GM12878 (cell line): ENCODE data around the gene DHRS7B. TPM values are rescaled to one million over a fixed set of nuclear protein-coding genes. Genes with fewer than 3 reads are reported as not detected.

Experiments
- polyA plus RNA-seq, 11 experiments: library from polyadenylated mRNA; depleted of rRNA in 4 of 11; unstranded in 6 of 11; stranded (reverse) in 5 of 11; fragments of >200 nt; fragmentation: Nextera tagmentation in 4 of 11; fragmentation: Illumina TruSeq in 1 of 11; extraction: Ambion mirVana in 4 of 11; extraction: Trizol in 1 of 11; gene quantifications; 1 replicate in 1 of 11; 2 replicates in 10 of 11; pipeline versions ENCODE4 v1.2.1 to v1.2.3, GENCODE V29; 2011 to 2016; ENCODE audit warnings: inconsistent platforms in 2 of 11, missing spikeins in 2 of 11, low read depth in 1 of 11
- small RNA-seq: library from RNA; depleted of rRNA; stranded (forward); fragments of <200 nt; gene quantifications from one replicate; pipeline ENCODE3, GENCODE V24; 2014
- total RNA-seq, 4 experiments: library from RNA; depleted of rRNA in 3 of 4; stranded (reverse); fragments of >200 nt in 3 of 4; fragmentation: Illumina TruSeq in 1 of 4; extraction: Trizol in 1 of 4; gene quantifications; 2 replicates each; pipeline versions ENCODE4 v1.2.1 to v1.2.3, GENCODE V29; 2013 to 2021

Gene DHRS7B
- total and polyA plus RNA-seq, 10 of the 15 experiments (the other 5 are each of a cell fraction or from before 2014, with no cell fraction given): 11.1 to 35.6 (median 23.0) TPM

Small RNA genes within 50 kb of the gene (small RNA-seq; reads per million reads assigned to genes)
- not detected for gene RN7SL426P

Other genes starting within 250 kb of the DHRS7B start
- 130 and 140 TPM in 2 replicates for gene USP22, start 84.0 kb upstream of the DHRS7B start, total RNA-seq (2014; rRNA removed)
- gene USP22, start 84.0 kb upstream of the DHRS7B start, total RNA-seq (2014; rRNA removed; fragmentation: Illumina TruSeq; extraction: Trizol): 78.0 and 82.1 TPM in 2 replicates
- gene USP22, start 84.0 kb upstream of the DHRS7B start, total RNA-seq (2021): 200 and 218 TPM in 2 replicates
- 62.7 and 113 TPM in 2 replicates for gene USP22, start 84.0 kb upstream of the DHRS7B start, polyA plus RNA-seq (2011; rRNA removed)
- gene USP22, start 84.0 kb upstream of the DHRS7B start, polyA plus RNA-seq (2014; fragmentation: Illumina TruSeq; extraction: Trizol): 101 and 114 TPM in 2 replicates
- 10 to 100 TPM; 10.8 to 11.6 TPM for gene USP22, start 84.0 kb upstream of the DHRS7B start, polyA plus RNA-seq (2014; fragmentation: Nextera tagmentation; extraction: Ambion mirVana)
- 106 and 116 TPM in 2 replicates for gene USP22, start 84.0 kb upstream of the DHRS7B start, polyA plus RNA-seq (2014; rRNA removed)
- gene USP22, start 84.0 kb upstream of the DHRS7B start, polyA plus RNA-seq (2016; fragmentation: Nextera tagmentation; extraction: Ambion mirVana): 10 to 100 TPM; 85.6 to 91.9 TPM
- 26.8 and 30.3 TPM in 2 replicates for gene TMEM11, start 87.2 kb downstream of the DHRS7B start, total RNA-seq (2014; rRNA removed)
- 13.1 and 14.4 TPM in 2 replicates for gene TMEM11, start 87.2 kb downstream of the DHRS7B start, total RNA-seq (2014; rRNA removed; fragmentation: Illumina TruSeq; extraction: Trizol)
- gene TMEM11, start 87.2 kb downstream of the DHRS7B start, total RNA-seq (2021): 24.0 and 24.4 TPM in 2 replicates
- gene TMEM11, start 87.2 kb downstream of the DHRS7B start, polyA plus RNA-seq (2011; rRNA removed): 19.8 and 38.5 TPM in 2 replicates
- gene TMEM11, start 87.2 kb downstream of the DHRS7B start, polyA plus RNA-seq (2014; fragmentation: Illumina TruSeq; extraction: Trizol): 13.9 and 21.1 TPM in 2 replicates
- gene TMEM11, start 87.2 kb downstream of the DHRS7B start, polyA plus RNA-seq (2014; fragmentation: Nextera tagmentation; extraction: Ambion mirVana): 10 to 100 TPM; 16.3 to 18.4 TPM
- gene TMEM11, start 87.2 kb downstream of the DHRS7B start, polyA plus RNA-seq (2014; rRNA removed): 33.4 and 37.3 TPM in 2 replicates
- 10 to 100 TPM; 54.0 to 63.4 TPM for gene TMEM11, start 87.2 kb downstream of the DHRS7B start, polyA plus RNA-seq (2016; fragmentation: Nextera tagmentation; extraction: Ambion mirVana)
- gene NATD1, start 126.4 kb downstream of the DHRS7B start, total RNA-seq (2014; rRNA removed): 0.05 and 0.17 TPM in 2 replicates
- gene NATD1, start 126.4 kb downstream of the DHRS7B start, total RNA-seq (2014; rRNA removed; fragmentation: Illumina TruSeq; extraction: Trizol): 0.05 and 0.09 TPM in 2 replicates
- 0.33 and 0.35 TPM in 2 replicates for gene NATD1, start 126.4 kb downstream of the DHRS7B start, total RNA-seq (2021)
- 0.19 and 0.33 TPM in 2 replicates for gene NATD1, start 126.4 kb downstream of the DHRS7B start, polyA plus RNA-seq (2011; rRNA removed)
- 0.08 and 0.21 TPM in 2 replicates for gene NATD1, start 126.4 kb downstream of the DHRS7B start, polyA plus RNA-seq (2014; fragmentation: Illumina TruSeq; extraction: Trizol)
- under 1 TPM; 0.02 TPM for gene NATD1, start 126.4 kb downstream of the DHRS7B start, polyA plus RNA-seq (2014; fragmentation: Nextera tagmentation; extraction: Ambion mirVana)
- gene NATD1, start 126.4 kb downstream of the DHRS7B start, polyA plus RNA-seq (2014; rRNA removed): 0.31 and 0.47 TPM in 2 replicates
- gene NATD1, start 126.4 kb downstream of the DHRS7B start, polyA plus RNA-seq (2016; fragmentation: Nextera tagmentation; extraction: Ambion mirVana): under 1 TPM; 0.13 TPM
- 14.4 and 15.0 TPM in 2 replicates for gene MAP2K3, start 157.7 kb downstream of the DHRS7B start, total RNA-seq (2014; rRNA removed)
- gene MAP2K3, start 157.7 kb downstream of the DHRS7B start, total RNA-seq (2014; rRNA removed; fragmentation: Illumina TruSeq; extraction: Trizol): 8.6 and 10.0 TPM in 2 replicates
- gene MAP2K3, start 157.7 kb downstream of the DHRS7B start, total RNA-seq (2021): 38.6 and 39.4 TPM in 2 replicates
- gene MAP2K3, start 157.7 kb downstream of the DHRS7B start, polyA plus RNA-seq (2011; rRNA removed): 13.3 and 16.6 TPM in 2 replicates
- gene MAP2K3, start 157.7 kb downstream of the DHRS7B start, polyA plus RNA-seq (2014; fragmentation: Illumina TruSeq; extraction: Trizol): 6.3 and 20.6 TPM in 2 replicates
- 1 to 10 TPM in 1 of 2 experiments, under 1 TPM in 1; 0.71 to 3.8 TPM for gene MAP2K3, start 157.7 kb downstream of the DHRS7B start, polyA plus RNA-seq (2014; fragmentation: Nextera tagmentation; extraction: Ambion mirVana)
- 30.4 and 33.1 TPM in 2 replicates for gene MAP2K3, start 157.7 kb downstream of the DHRS7B start, polyA plus RNA-seq (2014; rRNA removed)
- gene MAP2K3, start 157.7 kb downstream of the DHRS7B start, polyA plus RNA-seq (2016; fragmentation: Nextera tagmentation; extraction: Ambion mirVana): 10 to 100 TPM; 37.1 to 38.6 TPM
- 0.11 and 0.17 TPM in 2 replicates for gene KCNJ12, start 249.4 kb downstream of the DHRS7B start, total RNA-seq (2014; rRNA removed)
- 0.05 and 0.09 TPM in 2 replicates for gene KCNJ12, start 249.4 kb downstream of the DHRS7B start, total RNA-seq (2014; rRNA removed; fragmentation: Illumina TruSeq; extraction: Trizol)
- gene KCNJ12, start 249.4 kb downstream of the DHRS7B start, total RNA-seq (2021): 0.21 and 0.32 TPM in 2 replicates
- 0.05 TPM in 1 of 2 replicates, not detected in the other for gene KCNJ12, start 249.4 kb downstream of the DHRS7B start, polyA plus RNA-seq (2011; rRNA removed)
- gene KCNJ12, start 249.4 kb downstream of the DHRS7B start, polyA plus RNA-seq (2014; fragmentation: Illumina TruSeq; extraction: Trizol): 0.03 and 0.04 TPM in 2 replicates
- not detected for gene KCNJ12, start 249.4 kb downstream of the DHRS7B start, polyA plus RNA-seq (2014; fragmentation: Nextera tagmentation; extraction: Ambion mirVana)
- gene KCNJ12, start 249.4 kb downstream of the DHRS7B start, polyA plus RNA-seq (2014; rRNA removed): 0.13 and 0.15 TPM in 2 replicates
- under 1 TPM in 1 of 2 experiments, not detected in 1; 0.07 TPM for gene KCNJ12, start 249.4 kb downstream of the DHRS7B start, polyA plus RNA-seq (2016; fragmentation: Nextera tagmentation; extraction: Ambion mirVana)